ENCODE measurements around the gene CBX7.

DNA sequence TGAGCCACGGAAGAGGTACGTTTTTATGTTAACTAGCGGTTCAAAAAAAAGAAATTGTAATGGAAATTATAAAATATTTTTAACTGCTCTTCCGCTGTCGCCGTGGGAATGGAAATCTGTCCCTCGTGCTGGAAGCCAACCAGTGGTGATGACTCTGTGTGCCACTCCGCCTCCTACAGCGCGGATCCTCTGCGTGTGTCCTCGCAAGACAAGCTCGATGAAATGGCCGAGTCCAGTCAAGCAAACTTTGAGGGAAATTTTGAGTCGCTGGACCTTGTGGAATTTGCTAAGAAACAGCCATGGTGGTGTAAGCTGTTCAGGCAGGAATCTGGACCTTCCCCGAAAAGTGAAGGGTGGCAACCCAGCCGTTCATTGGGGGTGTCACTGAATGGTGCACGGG is 2.9 kb upstream of the CBX7 start:
- TF ChIP-seq POLR2AphosphoS5 (IDR thresholded peaks at IDR 0.05; ENCODE audit: low read depth) (no peak), GABPA (IDR thresholded peaks at IDR 0.05; ENCODE audit: low read depth) (no peak)
- TF ChIP-seq, protein P1, sequence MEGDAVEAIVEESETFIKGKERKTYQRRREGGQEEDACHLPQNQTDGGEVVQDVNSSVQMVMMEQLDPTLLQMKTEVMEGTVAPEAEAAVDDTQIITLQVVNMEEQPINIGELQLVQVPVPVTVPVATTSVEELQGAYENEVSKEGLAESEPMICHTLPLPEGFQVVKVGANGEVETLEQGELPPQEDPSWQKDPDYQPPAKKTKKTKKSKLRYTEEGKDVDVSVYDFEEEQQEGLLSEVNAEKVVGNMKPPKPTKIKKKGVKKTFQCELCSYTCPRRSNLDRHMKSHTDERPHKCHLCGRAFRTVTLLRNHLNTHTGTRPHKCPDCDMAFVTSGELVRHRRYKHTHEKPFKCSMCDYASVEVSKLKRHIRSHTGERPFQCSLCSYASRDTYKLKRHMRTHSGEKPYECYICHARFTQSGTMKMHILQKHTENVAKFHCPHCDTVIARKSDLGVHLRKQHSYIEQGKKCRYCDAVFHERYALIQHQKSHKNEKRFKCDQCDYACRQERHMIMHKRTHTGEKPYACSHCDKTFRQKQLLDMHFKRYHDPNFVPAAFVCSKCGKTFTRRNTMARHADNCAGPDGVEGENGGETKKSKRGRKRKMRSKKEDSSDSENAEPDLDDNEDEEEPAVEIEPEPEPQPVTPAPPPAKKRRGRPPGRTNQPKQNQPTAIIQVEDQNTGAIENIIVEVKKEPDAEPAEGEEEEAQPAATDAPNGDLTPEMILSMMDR (IDR thresholded peaks at IDR 0.05; ENCODE audit: insufficient read depth, low read length) = no peak

All from HL-60 (cell line).